Measurements from ENCODE around the gene PLEKHJ1. TPM values are rescaled to one million over a fixed set of nuclear protein-coding genes. Genes with fewer than 3 reads are reported as not detected.

PLEKHJ1 gene
- polyA plus RNA-seq, 2 donors: 55.5 to 59.5 TPM

GRCh38 chr19:2184422-2184975 is 51.6 kb downstream of the PLEKHJ1 start:
- Histone ChIP-seq H3K4me1 (ENCODE audit: control insufficient read depth in 2 of 2, insufficient read depth in 2 of 2, low read length in 1 of 2) (peaks cover 0 to 15% of the 10 kb centered on the region in 2 donors), H3K27ac (ENCODE audit: low read depth in 2 of 2, low read length in 1 of 2) (no peak overlapping the region), H3K27me3 (ENCODE audit: control insufficient read depth in 1 of 2, insufficient read depth in 2 of 2, low read length in 2 of 2) (no peaks in the 10 kb centered on the region), H3K36me3 (ENCODE audit: control insufficient read depth in 2 of 2, insufficient read depth in 2 of 2, low read length in 1 of 2) (peaks cover 4 to 49% of the 10 kb centered on the region in 2 donors), H3K9me3 (ENCODE audit: control insufficient read depth in 2 of 2, insufficient read depth in 1 of 2, low read depth in 1 of 2, low read length in 1 of 2) (no peaks in the 10 kb centered on the region), H3K4me3 (ENCODE audit: low read depth in 1 of 2, low read length in 2 of 2) (no peak overlapping the region)
- WGBS, 2 donors: 92 to 95% methylated on average over 22 of the region's 22 CpGs

Other genes with a start within 250 kb of the PLEKHJ1 start
- 10 to 100 TPM; 40.0 to 48.9 TPM for gene BTBD2, start 220.6 kb downstream of the PLEKHJ1 start, polyA plus RNA-seq
- 100 to 1,000 TPM; 167 to 244 TPM for gene MKNK2, start 185.1 kb downstream of the PLEKHJ1 start, polyA plus RNA-seq
- 10 to 100 TPM; 11.0 to 12.4 TPM for gene MOB3A, start 140.0 kb downstream of the PLEKHJ1 start, polyA plus RNA-seq
- gene IZUMO4, start 139.4 kb downstream of the PLEKHJ1 start, polyA plus RNA-seq: 10 to 100 TPM in 1 of 2 donors, 1 to 10 TPM in 1; 6.4 to 16.0 TPM
- 10 to 100 TPM; 50.8 to 64.5 TPM for gene AP3D1, start 84.8 kb downstream of the PLEKHJ1 start, polyA plus RNA-seq
- 10 to 100 TPM in 1 of 2 donors, 1 to 10 TPM in 1; 7.6 to 17.9 TPM for gene DOT1L, start 72.4 kb downstream of the PLEKHJ1 start, polyA plus RNA-seq
- 10 to 100 TPM; 38.2 to 55.3 TPM for gene SF3A2, start 495 bp upstream of the PLEKHJ1 start, polyA plus RNA-seq
- 1 to 10 TPM in 1 of 2 donors, under 1 TPM in 1; 0.55 to 2.5 TPM for gene AMH, start 13.0 kb upstream of the PLEKHJ1 start, polyA plus RNA-seq
- gene JSRP1, start 20.1 kb upstream of the PLEKHJ1 start, polyA plus RNA-seq: under 1 TPM; 0.13 to 0.20 TPM
- under 1 TPM; 0.02 to 0.06 TPM for gene PEAK3, start 45.8 kb upstream of the PLEKHJ1 start, polyA plus RNA-seq
- under 1 TPM in 1 of 2 donors, not detected in 1; 0.02 TPM for gene LINGO3, start 71.8 kb upstream of the PLEKHJ1 start, polyA plus RNA-seq
- gene LSM7, start 92.3 kb upstream of the PLEKHJ1 start, polyA plus RNA-seq: 100 to 1,000 TPM; 223 to 245 TPM
- 10 to 100 TPM; 27.4 to 59.1 TPM for gene SPPL2B, start 92.4 kb upstream of the PLEKHJ1 start, polyA plus RNA-seq
- gene TMPRSS9, start 123.9 kb upstream of the PLEKHJ1 start, polyA plus RNA-seq: under 1 TPM in 1 of 2 donors, not detected in 1; 0.04 TPM
- 10 to 100 TPM; 52.0 to 86.8 TPM for gene TIMM13, start 191.3 kb upstream of the PLEKHJ1 start, polyA plus RNA-seq
- 10 to 100 TPM; 23.2 to 32.3 TPM for gene LMNB2, start 220.6 kb upstream of the PLEKHJ1 start, polyA plus RNA-seq
- 10 to 100 TPM; 37.6 to 62.6 TPM for gene GADD45B, start 239.8 kb upstream of the PLEKHJ1 start, polyA plus RNA-seq